Cardiac muscle cell (in vitro differentiated cells and primary cell): ENCODE data around the gene EPHB2. TPM values are rescaled to one million over a fixed set of nuclear protein-coding genes. Genes with fewer than 3 reads are reported as not detected.
"Not testable (repeated sequence)": the region's sequence is repeated elsewhere in the genome, so short reads cannot be mapped to it uniquely, and the experiment has no call there.

ENCODE experiments used
- DNase-seq, 2 donors: peaks; one replicate each; pipeline versions ENCODE4 v3.0.0 to v3.0.0-alpha.2; 2010 to 2017; ENCODE audit warnings: low read depth in 1 of 2, low spot score in 1 of 2
- H3K27ac ChIP-seq: fragments of 200-600 bp; sonication (generic); 2 replicates; pipeline ENCODE4 v1.5.1; 2016
- H3K27me3 ChIP-seq: fragments of 200-600 bp; sonication (generic); 2 replicates; pipeline ENCODE4 v1.6.0; 2016; ENCODE audit warnings: control low read depth
- H3K36me3 ChIP-seq: fragments of 200-600 bp; sonication (generic); 2 replicates; pipeline ENCODE4 v1.5.1; 2016; ENCODE audit warnings: control low read depth
- H3K4me1 ChIP-seq: fragments of 200-600 bp; sonication (generic); 2 replicates; pipeline ENCODE4 v1.8.1; 2017; ENCODE audit warnings: low read depth, mild to moderate bottlenecking, mixed run types
- H3K4me3 ChIP-seq: fragments of 200-600 bp; sonication (generic); 2 replicates; pipeline ENCODE4 v1.5.1; 2016; ENCODE audit warnings: mild to moderate bottlenecking
- H3K9me3 ChIP-seq: fragments of 200-600 bp; sonication (generic); 2 replicates; pipeline ENCODE4 v1.5.1; 2017; ENCODE audit warnings: low read depth, mild to moderate bottlenecking, control low read depth
- polyA plus RNA-seq: library from polyadenylated mRNA; unstranded; fragments of >200 nt; fragmentation: Nextera tagmentation; extraction: Ambion mirVana; gene quantifications from 2 replicates; pipeline ENCODE4 v1.2.1, GENCODE V29; 2016
- total RNA-seq: library from RNA; depleted of rRNA; stranded (reverse); fragments of >200 nt; gene quantifications from 2 replicates; pipeline ENCODE4 v1.2.3, GENCODE V29; 2016
- TF ChIP-seq, protein P1 (sequence below): IDR thresholded peaks from 2 replicates; pipeline ENCODE4 v1.5.1; 2012; ENCODE audit warnings: low read depth, mild to moderate bottlenecking, low read length

EPHB2 gene
- total and polyA plus RNA-seq, 2 experiments from 2014 or later: 38.8 to 96.3 TPM

DNA sequence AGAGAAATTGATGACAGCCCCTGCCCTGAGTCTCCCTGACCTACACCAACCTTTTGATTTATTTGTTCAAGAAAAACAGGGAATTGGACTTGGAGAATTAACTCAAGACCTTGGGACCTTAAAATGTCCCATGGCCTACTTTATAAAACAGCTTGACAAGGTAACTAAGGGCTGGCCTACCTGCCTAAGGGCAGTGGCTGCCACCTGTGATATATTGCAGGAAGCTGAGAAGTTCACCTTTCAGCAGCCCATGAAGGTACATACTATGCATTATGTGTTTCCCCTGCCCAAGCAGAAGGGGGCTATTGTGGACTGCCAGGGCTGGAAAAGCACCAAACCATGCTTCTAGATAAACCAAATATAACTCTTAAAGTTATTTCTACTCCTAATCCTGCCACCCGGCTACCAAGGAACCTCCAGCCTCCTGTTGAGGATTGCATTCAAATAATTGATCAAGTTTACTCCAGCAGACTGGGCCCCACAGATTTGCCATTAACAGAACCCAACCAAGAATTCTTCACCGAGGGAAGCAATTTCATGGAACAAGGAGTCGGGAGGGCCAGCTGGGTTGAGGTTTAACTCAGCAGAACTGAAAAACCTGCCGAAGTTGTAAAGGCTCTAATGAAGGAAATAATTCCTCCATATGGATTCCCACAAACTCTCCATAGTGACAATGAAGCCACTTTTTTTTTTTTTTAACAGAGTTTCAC is 233.9 kb downstream of the EPHB2 start:
- Histone ChIP-seq H3K9me3 (no peaks in the 10 kb centered on the region), H3K36me3 (no peaks in the 10 kb centered on the region), H3K4me1 (no peaks in the 10 kb centered on the region), H3K27ac (no peak overlapping the region), H3K4me3 (no peak overlapping the region), H3K27me3 (no peaks in the 10 kb centered on the region)
- no peak for DNase-seq
- TF ChIP-seq, protein P1, sequence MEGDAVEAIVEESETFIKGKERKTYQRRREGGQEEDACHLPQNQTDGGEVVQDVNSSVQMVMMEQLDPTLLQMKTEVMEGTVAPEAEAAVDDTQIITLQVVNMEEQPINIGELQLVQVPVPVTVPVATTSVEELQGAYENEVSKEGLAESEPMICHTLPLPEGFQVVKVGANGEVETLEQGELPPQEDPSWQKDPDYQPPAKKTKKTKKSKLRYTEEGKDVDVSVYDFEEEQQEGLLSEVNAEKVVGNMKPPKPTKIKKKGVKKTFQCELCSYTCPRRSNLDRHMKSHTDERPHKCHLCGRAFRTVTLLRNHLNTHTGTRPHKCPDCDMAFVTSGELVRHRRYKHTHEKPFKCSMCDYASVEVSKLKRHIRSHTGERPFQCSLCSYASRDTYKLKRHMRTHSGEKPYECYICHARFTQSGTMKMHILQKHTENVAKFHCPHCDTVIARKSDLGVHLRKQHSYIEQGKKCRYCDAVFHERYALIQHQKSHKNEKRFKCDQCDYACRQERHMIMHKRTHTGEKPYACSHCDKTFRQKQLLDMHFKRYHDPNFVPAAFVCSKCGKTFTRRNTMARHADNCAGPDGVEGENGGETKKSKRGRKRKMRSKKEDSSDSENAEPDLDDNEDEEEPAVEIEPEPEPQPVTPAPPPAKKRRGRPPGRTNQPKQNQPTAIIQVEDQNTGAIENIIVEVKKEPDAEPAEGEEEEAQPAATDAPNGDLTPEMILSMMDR: no peak

DNA sequence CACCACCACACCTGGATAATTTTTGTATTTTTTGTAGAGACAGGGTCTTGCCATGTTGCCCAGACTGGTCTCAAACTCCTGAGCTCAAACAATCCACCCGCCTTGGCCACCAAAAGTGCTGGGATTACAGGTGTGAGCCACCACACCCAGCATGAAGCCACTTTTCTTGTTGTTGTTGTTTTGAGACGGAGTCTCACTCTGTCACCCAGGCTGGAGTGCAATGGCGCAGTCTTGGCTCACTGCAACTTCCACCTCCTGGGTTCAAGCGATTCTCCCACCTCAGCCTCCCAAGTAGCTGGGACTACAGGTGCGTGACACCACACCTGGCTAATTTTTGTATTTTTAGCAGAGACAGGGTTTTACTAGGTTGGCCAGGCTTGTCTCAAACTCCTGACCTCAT is 234.5 kb downstream of the EPHB2 start:
- H3K4me1 ChIP-seq, H3K9me3 ChIP-seq, H3K36me3 ChIP-seq, H3K4me3 ChIP-seq, DNase-seq, H3K27me3 ChIP-seq, H3K27ac ChIP-seq: not testable (repeated sequence)

DNA sequence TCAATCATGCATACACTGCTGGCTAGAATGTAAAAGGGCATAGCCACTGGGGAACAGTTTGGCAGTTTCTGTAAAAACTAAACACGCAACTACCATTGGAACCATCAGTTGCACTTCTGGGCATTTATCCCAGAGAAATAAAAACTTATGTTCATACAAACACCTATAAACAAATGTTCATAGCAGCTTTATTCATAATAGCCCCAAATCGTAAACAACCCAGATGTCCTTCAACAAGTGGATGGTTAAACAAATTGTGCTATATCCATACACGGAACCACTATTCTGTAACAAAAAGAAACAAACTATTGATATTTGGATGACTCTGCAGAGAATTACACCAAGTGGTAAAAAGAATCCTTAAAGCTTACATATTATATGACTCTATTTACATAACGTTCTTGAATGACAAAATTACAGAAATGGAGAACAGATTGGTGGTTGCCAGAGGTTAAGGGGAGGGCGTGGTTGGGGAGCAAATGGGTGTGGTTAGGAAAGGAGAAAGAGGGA is 239.2 kb downstream of the EPHB2 start:
- no peaks in the 10 kb centered on the region for H3K4me1 ChIP-seq
- no peak for DNase-seq
- H3K4me3 ChIP-seq: no peak overlapping the region
- no peaks in the 10 kb centered on the region for H3K36me3 ChIP-seq
- H3K27me3 ChIP-seq: peaks cover 25% of the 10 kb centered on the region
- H3K27ac ChIP-seq: no peak overlapping the region
- TF ChIP-seq, protein P1: no peak
- H3K9me3 ChIP-seq: no peaks in the 10 kb centered on the region

DNA sequence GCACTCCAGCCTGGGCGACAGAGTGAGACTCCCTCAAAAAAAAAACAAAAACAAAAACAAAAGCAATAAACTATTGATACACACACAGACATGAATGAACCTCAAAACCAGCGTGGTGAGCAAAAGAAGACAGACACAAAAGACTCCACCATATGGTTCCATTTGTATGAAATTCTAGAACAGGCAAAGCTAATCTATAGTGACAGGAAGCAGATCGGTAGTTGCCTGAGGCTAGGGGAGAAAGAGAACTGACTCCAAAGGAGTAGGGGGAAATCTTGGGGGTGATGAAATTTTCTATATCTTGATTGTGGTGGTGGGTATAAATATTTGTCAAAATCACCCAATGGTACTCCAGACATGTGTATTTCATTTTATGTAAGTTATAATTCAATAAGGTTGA is 241.2 kb downstream of the EPHB2 start:
- no peak overlapping the region for H3K27ac ChIP-seq
- no peaks in the 10 kb centered on the region for H3K36me3 ChIP-seq
- TF ChIP-seq, protein P1: no peak
- no peak for DNase-seq
- no peaks in the 10 kb centered on the region for H3K9me3 ChIP-seq
- H3K4me3 ChIP-seq: no peak overlapping the region
- H3K4me1 ChIP-seq: no peaks in the 10 kb centered on the region
- peaks cover 31% of the 10 kb centered on the region for H3K27me3 ChIP-seq

DNA sequence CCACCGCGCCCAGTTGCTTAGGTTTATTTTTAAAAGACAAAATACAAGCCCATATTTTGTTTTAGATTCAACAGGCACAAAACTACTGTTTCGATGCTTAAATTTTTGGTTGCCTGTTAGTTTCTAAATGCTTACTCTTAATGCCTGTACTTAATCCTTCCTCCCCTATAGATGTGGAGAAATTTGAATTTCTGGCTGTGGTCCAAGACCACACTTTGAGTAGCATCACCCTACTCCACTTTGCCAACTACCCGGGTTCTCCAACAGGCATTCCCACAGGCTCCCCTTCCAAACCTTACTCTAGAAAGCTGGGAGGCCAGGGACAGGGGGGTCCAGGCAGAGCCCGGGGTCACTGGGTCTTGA is 242.0 kb downstream of the EPHB2 start:
- no peak overlapping the region for H3K4me3 ChIP-seq
- DNase-seq: no peak
- no peaks in the 10 kb centered on the region for H3K9me3 ChIP-seq
- no peaks in the 10 kb centered on the region for H3K4me1 ChIP-seq
- H3K36me3 ChIP-seq: no peaks in the 10 kb centered on the region
- H3K27ac ChIP-seq: no peak overlapping the region
- H3K27me3 ChIP-seq: peaks cover 31% of the 10 kb centered on the region
- TF ChIP-seq, protein P1: no peak

DNA sequence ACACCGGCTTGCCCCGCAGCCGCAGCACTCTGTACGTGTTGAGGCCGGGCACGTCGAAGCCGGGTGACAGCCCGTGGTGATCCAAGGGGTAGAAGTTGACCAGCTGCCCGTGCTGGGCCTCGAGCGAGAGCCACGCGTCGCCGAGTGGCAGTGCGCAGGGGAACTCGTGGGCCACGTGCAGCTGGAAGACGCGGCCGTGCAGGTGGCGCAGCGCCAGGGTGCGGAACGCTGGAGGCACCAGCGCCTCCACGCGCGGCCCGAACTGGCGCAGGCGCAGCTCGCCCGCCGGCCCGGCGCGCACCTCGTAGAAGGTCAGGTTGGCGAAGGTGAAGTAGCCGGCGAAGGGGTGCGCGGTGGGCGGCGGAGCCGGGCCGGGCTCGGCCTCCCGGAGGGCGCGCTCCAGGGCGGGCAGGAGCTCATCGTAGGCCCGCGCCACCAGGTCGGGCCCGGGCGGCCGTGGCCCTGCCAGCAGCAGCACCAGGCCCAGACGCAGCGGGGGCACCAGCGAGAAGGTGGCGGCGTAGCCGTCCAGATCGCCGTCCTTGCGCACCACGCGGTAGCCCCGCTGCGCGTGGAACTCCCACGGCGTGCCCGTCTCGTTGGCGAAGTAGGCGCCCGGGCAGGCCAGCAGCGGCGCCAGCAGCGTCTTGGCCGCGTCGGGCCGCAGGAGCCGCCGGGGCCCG is 242.6 kb downstream of the EPHB2 start:
- peaks cover 31% of the 10 kb centered on the region for H3K27me3 ChIP-seq
- TF ChIP-seq, protein P1: no peak
- DNase-seq: no peak

More for the DNA sequence above, 242.6 kb downstream of the EPHB2 start:
- Histone ChIP-seq H3K4me3 (no peak overlapping the region), H3K4me1 (no peaks in the 10 kb centered on the region), H3K36me3 (no peaks in the 10 kb centered on the region), H3K9me3 (no peaks in the 10 kb centered on the region), H3K27ac (no peak overlapping the region)
